Spinal cord (tissue), 10 donors: Measurements from ENCODE around the gene ADORA1. TPM values are rescaled to one million over a fixed set of nuclear protein-coding genes. Genes with fewer than 3 reads are reported as not detected.

ENCODE experiments used
- DNase-seq, 6 donors: peaks; one replicate each; pipeline versions ENCODE4 v3.0.0 to v3.0.0-alpha.2; 2013 to 2015; ENCODE audit warnings: low spot score in 6 of 6, low read depth in 4 of 6
- H3K27ac ChIP-seq: one replicate; pipeline ENCODE4 v1.5.1; 2013; ENCODE audit warnings: low read depth, low read length, control low read depth
- H3K27me3 ChIP-seq: one replicate; pipeline ENCODE4 v1.6.1; 2013; ENCODE audit warnings: low read length; ENCODE audit not compliant: control insufficient read depth, insufficient read depth
- H3K36me3 ChIP-seq: one replicate; pipeline ENCODE4 v1.6.1; 2013; ENCODE audit warnings: low read length; ENCODE audit not compliant: control insufficient read depth, insufficient read depth
- H3K4me1 ChIP-seq: one replicate; pipeline ENCODE4 v1.6.1; 2013; ENCODE audit warnings: low read length; ENCODE audit not compliant: control insufficient read depth, insufficient read depth
- H3K4me3 ChIP-seq: one replicate; pipeline ENCODE4 v1.5.1; 2013; ENCODE audit warnings: low read depth, low read length, control low read depth
- H3K9me3 ChIP-seq: one replicate; pipeline ENCODE4 v1.6.1; 2013; ENCODE audit warnings: low read length; ENCODE audit not compliant: control insufficient read depth, insufficient read depth
- WGBS: methylation state at CpG from one replicate; pipeline ENCODE4 v1.1.5; 2013; ENCODE audit warnings: missing lambda C conversion rate; ENCODE audit not compliant: insufficient coverage; 5-methylcytosine and 5-hydroxymethylcytosine counted together
- polyA plus RNA-seq, 2 donors: library from polyadenylated mRNA; unstranded; fragments of 120-200 nt; gene quantifications; one replicate each; pipeline ENCODE4 v1.2.1, GENCODE V29; 2013; ENCODE audit not compliant: insufficient read length in 2 of 2
- total RNA-seq, 2 donors: library from RNA; depleted of rRNA in 1 of 2; stranded (reverse); fragments of 120-200 nt in 1 of 2; fragments of >200 nt in 1 of 2; gene quantifications; one replicate each; pipeline versions ENCODE4 v1.2.3 to v1.2.4, GENCODE V29; 2013 to 2014
- donor health status: healthy.

Gene ADORA1
- total and polyA plus RNA-seq, 4 donors = 3.1 to 29.7 (median 20.2) TPM

DNA sequence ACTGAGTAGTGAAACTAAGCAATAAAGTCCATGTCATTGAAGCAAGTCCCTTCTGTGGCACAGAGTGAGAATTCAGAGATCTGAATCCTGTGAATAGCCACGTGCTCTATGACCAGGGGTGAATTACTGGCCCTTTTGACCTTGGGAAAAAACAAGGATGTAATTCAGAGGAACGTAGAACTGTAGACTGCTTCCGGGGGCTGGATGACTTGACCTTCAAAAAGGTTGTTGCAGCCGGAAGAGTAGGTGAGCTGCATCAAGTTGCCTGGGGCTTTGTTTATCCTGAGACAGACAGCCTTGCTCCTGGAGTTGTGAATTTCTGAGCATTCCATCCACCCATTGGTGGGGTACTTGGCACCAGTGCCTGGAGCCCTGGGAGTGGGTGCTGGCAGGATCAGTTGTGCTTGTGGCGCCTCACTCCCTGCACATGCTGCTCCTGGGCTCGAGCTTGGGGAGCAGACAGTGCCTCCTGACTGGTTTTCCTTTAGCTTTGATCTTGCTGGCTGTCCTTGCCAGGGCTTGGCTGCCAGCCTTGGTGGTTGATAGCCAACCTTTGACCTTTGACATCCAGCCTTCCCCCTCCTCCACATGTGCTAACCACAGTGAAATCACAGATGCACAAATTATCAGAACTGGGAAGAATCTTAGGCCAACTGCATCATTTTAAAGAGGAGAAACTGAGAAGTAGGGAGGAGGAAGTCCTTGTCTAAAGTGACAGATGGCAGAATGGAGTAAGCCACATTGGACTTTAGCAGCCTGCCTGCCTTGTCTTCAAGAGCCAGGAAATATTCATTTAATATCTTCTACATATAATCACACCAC, 25.5 kb upstream of the ADORA1 start:
- Histone ChIP-seq H3K36me3 (no peaks in the 10 kb centered on the region), H3K4me3 (no peak overlapping the region), H3K27me3 (no peaks in the 10 kb centered on the region), H3K27ac (no peak overlapping the region), H3K4me1 (no peaks in the 10 kb centered on the region), H3K9me3 (no peaks in the 10 kb centered on the region)
- DNase-seq = peak in 1 of 6 donors; percentile 31
- WGBS = 82% methylated on average over 6 of the region's 6 CpGs

DNA sequence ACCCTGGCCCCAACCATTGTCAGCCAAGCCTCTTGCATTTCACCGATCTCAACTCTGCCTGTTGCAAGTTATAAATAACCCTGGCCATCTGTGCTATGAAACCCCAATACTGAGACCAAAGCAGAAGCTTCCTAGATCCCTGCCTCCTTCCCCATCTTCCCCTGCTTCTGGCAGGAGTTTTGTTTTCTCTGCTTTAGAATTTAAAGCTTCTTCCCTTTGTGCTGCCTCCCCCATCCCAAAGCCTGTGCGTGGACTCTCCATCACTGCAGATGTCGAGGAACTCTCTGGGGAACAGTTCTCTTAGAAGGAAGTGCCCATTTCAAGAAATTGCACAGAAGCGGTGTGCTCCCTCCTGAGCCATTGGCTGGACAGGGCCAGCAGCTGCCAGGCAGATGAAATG, 24.3 kb upstream of the ADORA1 start:
- no peaks in the 10 kb centered on the region for H3K9me3 ChIP-seq
- no peak overlapping the region for H3K4me3 ChIP-seq
- H3K27me3 ChIP-seq = no peaks in the 10 kb centered on the region
- H3K36me3 ChIP-seq = no peaks in the 10 kb centered on the region
- H3K27ac ChIP-seq = no peak overlapping the region
- 46% methylated on average over 4 of the region's 4 CpGs for WGBS
- DNase-seq = peak in 1 of 6 donors; percentile 79
- no peaks in the 10 kb centered on the region for H3K4me1 ChIP-seq

DNA sequence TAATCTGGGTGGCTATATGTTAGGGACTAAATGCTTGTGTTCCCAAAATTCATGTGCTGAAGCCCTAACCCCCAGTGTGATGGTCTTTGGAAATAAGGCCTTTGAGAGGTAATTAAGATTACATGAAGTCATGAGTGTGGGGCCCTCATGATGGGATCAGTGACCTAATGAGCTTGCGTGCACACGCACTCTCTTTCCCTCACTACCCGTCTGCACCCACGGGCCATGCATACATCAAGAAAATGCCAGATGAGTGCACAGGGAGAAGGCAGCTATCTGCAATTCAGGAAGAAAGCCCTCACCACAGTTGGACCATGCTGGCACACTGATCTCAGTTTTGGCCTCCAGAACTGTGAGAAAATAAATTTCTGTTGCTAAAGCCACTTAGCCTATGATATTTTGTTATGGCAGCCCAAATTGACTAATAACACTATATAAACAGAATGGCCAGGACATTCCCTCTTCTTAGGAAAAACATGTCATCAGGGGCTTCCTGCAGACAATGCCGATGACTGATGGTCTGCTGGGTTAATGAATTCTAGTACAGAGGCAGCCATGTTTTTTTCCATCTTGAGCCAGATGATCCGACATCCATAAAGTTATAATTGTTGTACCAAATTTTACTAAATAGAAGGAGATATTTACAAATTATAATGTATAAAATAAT, 23.6 kb upstream of the ADORA1 start:
- no peak overlapping the region for H3K27ac ChIP-seq
- no peaks in the 10 kb centered on the region for H3K36me3 ChIP-seq
- WGBS = 90% methylated on average over 3 of the region's 6 CpGs
- H3K27me3 ChIP-seq = no peaks in the 10 kb centered on the region
- H3K9me3 ChIP-seq = no peaks in the 10 kb centered on the region
- DNase-seq = no peak
- H3K4me1 ChIP-seq = no peaks in the 10 kb centered on the region
- no peak overlapping the region for H3K4me3 ChIP-seq

DNA sequence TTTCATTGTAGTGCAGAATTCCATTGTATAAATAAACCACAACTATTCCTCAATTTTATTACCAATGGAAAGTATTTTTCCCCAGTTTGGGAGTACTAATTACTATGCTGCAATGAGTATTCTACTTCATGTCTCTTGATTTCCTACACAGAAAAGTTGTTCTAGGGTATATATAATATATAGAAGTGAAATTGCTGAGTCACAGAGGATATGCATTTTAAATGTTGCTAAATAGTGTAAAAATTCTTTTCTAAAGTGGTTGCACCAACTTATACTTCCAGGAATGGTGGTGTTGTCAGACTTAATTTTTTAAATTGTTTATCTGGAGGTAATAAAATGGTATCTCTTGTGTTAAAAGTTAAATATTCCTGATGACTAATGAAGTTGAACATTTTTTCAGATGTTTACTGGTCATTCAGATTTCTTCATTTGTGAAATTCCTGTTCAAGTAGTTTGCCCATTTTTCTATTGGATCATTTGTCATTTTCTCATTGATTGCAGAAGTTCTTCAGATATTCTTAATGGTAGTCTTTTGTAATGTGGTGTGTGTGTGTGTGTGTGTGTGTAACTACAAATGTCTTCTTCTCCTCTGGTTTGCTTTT, 22.6 kb upstream of the ADORA1 start:
- Histone ChIP-seq H3K27ac (no peak overlapping the region), H3K4me1 (no peaks in the 10 kb centered on the region), H3K9me3 (no peaks in the 10 kb centered on the region), H3K4me3 (no peak overlapping the region), H3K36me3 (no peaks in the 10 kb centered on the region), H3K27me3 (no peaks in the 10 kb centered on the region)
- no peak for DNase-seq

DNA sequence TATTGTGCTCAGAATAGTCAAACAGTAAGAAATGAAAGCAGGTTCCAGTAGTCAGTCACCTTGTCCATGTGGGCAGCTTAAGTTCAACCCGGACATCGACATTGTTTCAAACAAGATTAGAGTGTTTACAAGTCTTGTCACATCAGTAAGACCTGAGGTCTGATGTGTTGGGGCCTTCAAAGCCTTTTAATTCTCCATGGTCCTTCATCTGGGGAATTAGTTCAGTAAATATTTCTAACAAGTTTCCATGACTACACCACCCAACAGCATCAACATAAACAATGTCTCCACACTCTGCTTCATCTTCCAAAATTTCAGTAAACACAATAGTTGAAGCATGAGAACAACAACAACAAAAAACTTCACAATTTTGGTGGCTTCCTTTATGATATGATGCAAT, 15.1 kb upstream of the ADORA1 start:
- Histone ChIP-seq H3K4me1 (peaks cover 1% of the 10 kb centered on the region), H3K27ac (no peak overlapping the region), H3K4me3 (no peak overlapping the region), H3K27me3 (peaks cover 1% of the 10 kb centered on the region), H3K9me3 (no peaks in the 10 kb centered on the region), H3K36me3 (no peaks in the 10 kb centered on the region)
- no CpG with 5 or more reads among the region's 2 CpGs for WGBS
- no peak for DNase-seq

DNA sequence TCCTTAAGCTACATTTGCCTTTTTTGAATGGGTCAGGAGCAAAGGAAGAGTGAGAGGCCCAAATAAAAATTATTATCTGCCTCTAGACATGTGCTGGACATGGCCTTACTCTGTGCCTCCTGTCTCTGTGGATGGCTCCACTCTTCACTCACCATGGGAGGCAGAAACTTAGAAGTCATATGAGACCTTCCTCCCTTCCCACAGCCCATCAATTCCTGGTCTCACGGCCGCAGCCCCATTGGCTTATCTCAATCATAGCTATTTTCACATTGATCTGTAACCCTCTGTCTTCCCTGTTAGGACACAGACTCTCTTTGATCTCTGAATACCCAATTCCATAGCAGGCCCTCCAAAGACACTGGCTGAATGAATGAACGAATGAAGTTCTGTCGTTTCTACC, 14.2 kb upstream of the ADORA1 start:
- no peaks in the 10 kb centered on the region for H3K9me3 ChIP-seq
- DNase-seq = no peak
- H3K4me1 ChIP-seq = peaks cover 9% of the 10 kb centered on the region
- no peak overlapping the region for H3K27ac ChIP-seq
- WGBS = 84% methylated on average over 3 of the region's 4 CpGs
- H3K27me3 ChIP-seq = peaks cover 5% of the 10 kb centered on the region
- no peaks in the 10 kb centered on the region for H3K36me3 ChIP-seq
- H3K4me3 ChIP-seq = no peak overlapping the region

DNA sequence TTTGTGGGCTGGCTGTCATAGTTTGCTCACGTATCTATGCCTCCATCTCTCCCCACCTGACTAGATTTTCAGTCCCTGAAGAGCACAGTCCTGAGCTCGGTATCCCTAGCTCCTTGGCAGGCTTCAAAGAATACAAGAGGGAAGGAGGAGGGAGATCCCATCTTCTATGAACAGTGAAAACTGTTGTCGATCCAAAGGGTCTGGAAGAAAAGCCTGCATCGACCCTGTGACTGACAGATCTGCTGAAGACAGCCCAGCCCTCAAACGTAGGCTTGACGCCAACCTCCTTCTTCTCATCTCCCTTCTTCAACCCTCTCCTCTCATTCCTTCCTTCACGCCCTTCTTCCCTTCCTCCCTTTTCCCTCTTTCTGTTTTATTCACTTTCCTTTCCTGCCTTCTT, 13.3 kb upstream of the ADORA1 start:
- Histone ChIP-seq H3K9me3 (no peaks in the 10 kb centered on the region), H3K4me1 (peaks cover 11% of the 10 kb centered on the region), H3K27ac (no peak overlapping the region), H3K36me3 (no peaks in the 10 kb centered on the region), H3K4me3 (no peak overlapping the region), H3K27me3 (peaks cover 10% of the 10 kb centered on the region)
- 56% methylated on average over 5 of the region's 7 CpGs for WGBS
- DNase-seq = no peak

DNA sequence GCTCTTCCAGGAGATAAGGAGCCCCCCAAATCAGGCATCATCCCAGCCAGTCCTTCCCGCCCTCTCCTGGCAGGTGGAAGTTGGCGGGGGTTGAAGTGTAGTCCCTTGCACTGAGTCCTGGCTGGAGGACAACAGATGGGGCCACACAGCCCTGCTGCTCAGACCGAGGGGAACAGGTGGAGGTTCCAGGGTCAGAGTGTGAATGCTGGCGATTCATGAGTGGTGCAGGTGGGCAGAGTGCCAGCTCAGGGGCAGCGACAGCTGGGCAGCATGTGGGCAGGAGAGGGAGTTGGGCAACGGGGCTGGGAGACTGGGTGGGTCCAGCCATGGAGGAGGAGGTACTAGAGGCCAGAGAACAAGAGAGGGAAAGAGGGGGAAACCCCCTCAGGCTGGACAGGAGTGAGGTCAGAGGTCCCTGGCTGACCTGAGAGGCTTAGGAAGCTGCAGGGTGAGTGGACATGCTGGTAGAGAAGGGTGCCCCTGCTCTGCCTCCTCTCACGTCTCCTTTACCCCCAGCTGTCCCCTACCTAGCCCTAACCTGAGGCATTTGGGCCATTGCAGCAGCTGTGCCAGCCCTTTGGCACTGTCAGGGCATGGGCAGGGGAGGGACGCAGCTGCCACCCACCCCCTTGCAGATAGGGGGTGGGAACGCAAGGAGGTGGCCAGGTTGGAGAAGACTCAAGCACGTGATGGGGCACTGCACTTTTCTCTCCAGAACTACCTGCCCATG, 11.3 kb upstream of the ADORA1 start:
- 48% methylated on average over 7 of the region's 10 CpGs for WGBS
- H3K27ac ChIP-seq = no peak overlapping the region

More for the DNA sequence above, 11.3 kb upstream of the ADORA1 start:
- Histone ChIP-seq H3K27me3 (peaks cover 10% of the 10 kb centered on the region), H3K4me1 (peaks cover 16% of the 10 kb centered on the region), H3K9me3 (no peaks in the 10 kb centered on the region), H3K4me3 (no peak overlapping the region), H3K36me3 (no peaks in the 10 kb centered on the region)
- no peak for DNase-seq
